ENCODE measurements around the gene PCSK5.

GRCh38 chr9:76099516-76099915 is 209.0 kb downstream of the PCSK5 start:
- TF ChIP-seq POLR2AphosphoS5 (IDR thresholded peaks at IDR 0.05; ENCODE audit: insufficient read depth, low read depth, low read length): no peak
- TF ChIP-seq CTCF (IDR thresholded peaks at IDR 0.05; ENCODE audit: extremely low read depth in 1 of 2, insufficient read depth in 1 of 2, low read depth in 1 of 2, low read length in 2 of 2): no peak
- TF ChIP-seq EZH2 (IDR thresholded peaks at IDR 0.05; ENCODE audit: borderline replicate concordance, low read depth, low read length, severe bottlenecking): no peak
- no peak for TF ChIP-seq POLR2A (IDR thresholded peaks at IDR 0.05; ENCODE audit: low read depth, low read length)
- TF ChIP-seq MAX (IDR thresholded peaks at IDR 0.05; ENCODE audit: insufficient read depth, insufficient read length): no peak
